Lower leg skin (tissue), 3 donors: ENCODE measurements around the gene CYP2S1.

ENCODE experiments used
- POLR2A ChIP-seq, 2 donors: fragments of 450-650 bp; IDR thresholded peaks; one replicate each; pipeline ENCODE4 v1.6.1; 2016 to 2017; ENCODE audit warnings: antibody characterized with exemption in 2 of 2, mild to moderate bottlenecking in 1 of 2, moderate library complexity in 1 of 2
- TF ChIP-seq, protein P1 (sequence below), 3 donors: fragments of 450-650 bp; IDR thresholded peaks; one replicate each; pipeline ENCODE4 v1.5.1; 2016; ENCODE audit warnings: antibody characterized with exemption in 3 of 3, mild to moderate bottlenecking in 3 of 3, moderate library complexity in 2 of 3

DNA sequence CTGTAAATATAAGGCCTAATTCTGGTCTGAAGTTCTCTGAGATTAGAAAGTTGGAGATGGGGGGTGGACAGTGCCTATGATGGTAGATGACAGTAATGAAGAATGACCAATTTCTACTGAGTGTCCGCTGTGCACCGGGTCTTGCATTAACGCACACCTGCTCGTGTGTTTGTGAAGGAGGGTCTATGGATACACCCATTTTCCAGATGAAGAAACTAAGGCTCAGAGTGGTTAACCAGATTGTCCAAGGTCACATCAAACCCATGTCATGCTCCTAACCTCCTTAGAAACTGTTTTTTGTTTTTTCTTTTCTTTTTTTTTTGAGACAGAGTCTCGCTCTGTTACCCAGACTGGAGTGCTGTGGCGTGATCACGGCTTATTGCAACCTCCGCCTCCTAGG is 39.7 kb downstream of the CYP2S1 start:
- TF ChIP-seq, protein P1, sequence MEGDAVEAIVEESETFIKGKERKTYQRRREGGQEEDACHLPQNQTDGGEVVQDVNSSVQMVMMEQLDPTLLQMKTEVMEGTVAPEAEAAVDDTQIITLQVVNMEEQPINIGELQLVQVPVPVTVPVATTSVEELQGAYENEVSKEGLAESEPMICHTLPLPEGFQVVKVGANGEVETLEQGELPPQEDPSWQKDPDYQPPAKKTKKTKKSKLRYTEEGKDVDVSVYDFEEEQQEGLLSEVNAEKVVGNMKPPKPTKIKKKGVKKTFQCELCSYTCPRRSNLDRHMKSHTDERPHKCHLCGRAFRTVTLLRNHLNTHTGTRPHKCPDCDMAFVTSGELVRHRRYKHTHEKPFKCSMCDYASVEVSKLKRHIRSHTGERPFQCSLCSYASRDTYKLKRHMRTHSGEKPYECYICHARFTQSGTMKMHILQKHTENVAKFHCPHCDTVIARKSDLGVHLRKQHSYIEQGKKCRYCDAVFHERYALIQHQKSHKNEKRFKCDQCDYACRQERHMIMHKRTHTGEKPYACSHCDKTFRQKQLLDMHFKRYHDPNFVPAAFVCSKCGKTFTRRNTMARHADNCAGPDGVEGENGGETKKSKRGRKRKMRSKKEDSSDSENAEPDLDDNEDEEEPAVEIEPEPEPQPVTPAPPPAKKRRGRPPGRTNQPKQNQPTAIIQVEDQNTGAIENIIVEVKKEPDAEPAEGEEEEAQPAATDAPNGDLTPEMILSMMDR (IDR thresholded peaks at IDR 0.05), result no peak
- TF ChIP-seq POLR2A (IDR thresholded peaks at IDR 0.05), result no peak
